ENCODE measurements around the gene SNORC. TPM values are rescaled to one million over a fixed set of nuclear protein-coding genes. Genes with fewer than 3 reads are reported as not detected.

SNORC gene
- total and polyA plus RNA-seq, 9 of the 15 experiments (the other 6 are each of a cell fraction or from before 2014, with no cell fraction given) = 0.14 to 2.5 (median 0.72) TPM; not detected in 2

- Histone ChIP-seq H3K4me1 (replicated peaks in 1 of 2; ENCODE audit: control insufficient read depth in 2 of 2, insufficient read depth in 2 of 2, low read length in 2 of 2) (peaks cover 5 to 14% of the 10 kb centered on the region in 2 experiments; a peak in 3 of 5 replicates), H3K9me1 (ENCODE audit: control insufficient read depth, insufficient read depth, low read length) (no peaks in the 10 kb centered on the region), H3K4me3 (no peak overlapping the region), H3K79me2 (ENCODE audit: control insufficient read depth, insufficient read depth, low read length) (no peaks in the 10 kb centered on the region), H3K4me2 (ENCODE audit: insufficient read depth, low read length) (no peak overlapping the region), H3K36me3 (ENCODE audit: control insufficient read depth, insufficient read depth, low read length) (no peaks in the 10 kb centered on the region), H4K20me1 (replicated peaks; ENCODE audit: control insufficient read depth, insufficient read depth, low read length) (no peaks in the 10 kb centered on the region; the same call in 1 of the 2 replicates), H3K9me3 (replicated peaks; ENCODE audit: control insufficient read depth, insufficient read depth, low read depth, low read length) (no peaks in the 10 kb centered on the region), H3K9ac (ENCODE audit: insufficient read depth in 1 of 2, low read depth in 2 of 2, low read length in 2 of 2) (no peak overlapping the region), H3K27me3 (ENCODE audit: control insufficient read depth in 2 of 2, insufficient read depth in 2 of 2, low read length in 2 of 2) (peaks cover 19 to 69% of the 10 kb centered on the region in 2 experiments; a peak in 4 of 5 replicates), H3K27ac (ENCODE audit: extremely low read depth, low read depth, low read length) (no peak overlapping the region), H2AFZ (ENCODE audit: low read depth, low read length) (no peak overlapping the region)
- POLR2A ChIA-PET = no interaction called here
- WGBS (ENCODE audit: insufficient coverage, low coverage, missing lambda C conversion rate) = 3% methylated on average over 7 of the region's 7 CpGs
- no peak for ATAC-seq
- intact Hi-C loops (cut with micrococcal nuclease) = no loop called here
- in situ Hi-C loops (cut with MboI) = no loop called here
- no TSS peak for BruUV-seq (replicated peaks)
- CTCF ChIA-PET (ENCODE audit: low intra/inter-chr PET ratio) = no interaction called here
- no peak for DNase-seq (ENCODE audit: extremely low read depth in 1 of 4, low spot score in 3 of 4)
- FAIRE-seq = no peak
- TF ChIP-seq MED1 (CRISPR knock-in tag; IDR thresholded peaks at IDR 0.05; ENCODE audit: borderline replicate concordance) (no peak), SREBF1 (IDR thresholded peaks at IDR 0.05; ENCODE audit: borderline replicate concordance, low read depth, low read length) (no peak), ETV6 (IDR thresholded peaks at IDR 0.05; ENCODE audit: borderline replicate concordance in 1 of 2, low read depth in 2 of 2, low read length in 1 of 2) (no peak), ETV6 (CRISPR knock-in tag; IDR thresholded peaks at IDR 0.05; ENCODE audit: borderline replicate concordance) (no peak), SMAD2 (IDR thresholded peaks at IDR 0.05; ENCODE audit: low read depth, low read length) (no peak), ZNF583 (CRISPR knock-in tag; IDR thresholded peaks at IDR 0.05) (no peak), TRIM25 (IDR thresholded peaks at IDR 0.05; ENCODE audit: borderline replicate concordance) (no peak), DEAF1 (CRISPR knock-in tag; IDR thresholded peaks at IDR 0.05) (no peak), RBM15 (IDR thresholded peaks at IDR 0.05; ENCODE audit: insufficient read depth, low read length) (no peak), IFI16 (CRISPR knock-in tag; IDR thresholded peaks at IDR 0.05) (no peak), DLX4 (CRISPR knock-in tag; IDR thresholded peaks at IDR 0.05) (no peak), CEBPB (tag; IDR thresholded peaks at IDR 0.05) (no peak), RREB1 (CRISPR knock-in tag; IDR thresholded peaks at IDR 0.05) (no peak), TCF3 (CRISPR knock-in tag; IDR thresholded peaks at IDR 0.05) (no peak)
Observed at GRCh38 chr2:232886632-232887031, 16.6 kb downstream of the SNORC start.
